ENCODE results near the gene RHO. TPM values are rescaled to one million over a fixed set of nuclear protein-coding genes. Genes with fewer than 3 reads are reported as not detected.

RHO gene
- total and polyA plus RNA-seq, 2 experiments from 2014 or later: 0.19 TPM; not detected in 1

DNA sequence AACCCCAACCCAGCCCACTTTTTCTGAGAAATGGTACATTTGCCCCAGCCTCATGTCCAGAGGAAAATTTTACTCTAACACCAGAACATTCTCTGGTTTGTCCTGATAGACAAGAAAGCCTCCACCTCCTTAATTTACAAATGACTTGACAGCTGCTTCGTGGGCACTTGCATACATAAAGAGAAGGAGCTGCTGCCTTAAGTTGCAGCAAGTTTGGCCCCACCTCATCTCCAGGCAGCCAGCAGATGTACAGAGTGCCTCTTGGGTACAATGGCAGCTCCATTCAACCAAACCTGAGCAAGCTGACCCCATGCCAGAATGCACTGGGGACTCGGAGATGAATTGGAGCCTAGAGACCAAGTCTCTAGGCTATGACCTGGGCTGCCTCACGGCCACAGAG, 8.4 kb downstream of the RHO start:
- no peaks in the 10 kb centered on the region for H3K9me3 ChIP-seq (ENCODE audit: low read depth)
- TF ChIP-seq EZH2 (IDR thresholded peaks at IDR 0.05; ENCODE audit: borderline replicate concordance): no peak
- TF ChIP-seq CTCF (IDR thresholded peaks at IDR 0.05; ENCODE audit: poor library complexity): no peak
- TF ChIP-seq EZH2phosphoT487 (IDR thresholded peaks at IDR 0.05; ENCODE audit: low read depth, severe bottlenecking, unreplicated experiment): no peak
- H3K4me2 ChIP-seq: no peak overlapping the region
- H3K9me2 ChIP-seq (replicated peaks; ENCODE audit: insufficient read depth): no peaks in the 10 kb centered on the region
- H3K27me3 ChIP-seq: no peaks in the 10 kb centered on the region
- H4K20me1 ChIP-seq (ENCODE audit: insufficient read depth, poor library complexity, severe bottlenecking): no peaks in the 10 kb centered on the region
- H3K27ac ChIP-seq: no peak overlapping the region
- H2AFZ ChIP-seq: no peak overlapping the region
- H3K36me3 ChIP-seq (replicated peaks; ENCODE audit: insufficient read depth, low read depth): no peaks in the 10 kb centered on the region
- no peaks in the 10 kb centered on the region for H3K79me2 ChIP-seq
- peaks cover 19% of the 10 kb centered on the region for H3K4me1 ChIP-seq (ENCODE audit: insufficient read depth)
- 90% methylated on average over 3 of the region's 3 CpGs for WGBS (ENCODE audit: low lambda C conversion rate, missing lambda C conversion rate)
- DNase-seq (ENCODE audit: low spot score): no peak
- no peak overlapping the region for H3K4me3 ChIP-seq

DNA sequence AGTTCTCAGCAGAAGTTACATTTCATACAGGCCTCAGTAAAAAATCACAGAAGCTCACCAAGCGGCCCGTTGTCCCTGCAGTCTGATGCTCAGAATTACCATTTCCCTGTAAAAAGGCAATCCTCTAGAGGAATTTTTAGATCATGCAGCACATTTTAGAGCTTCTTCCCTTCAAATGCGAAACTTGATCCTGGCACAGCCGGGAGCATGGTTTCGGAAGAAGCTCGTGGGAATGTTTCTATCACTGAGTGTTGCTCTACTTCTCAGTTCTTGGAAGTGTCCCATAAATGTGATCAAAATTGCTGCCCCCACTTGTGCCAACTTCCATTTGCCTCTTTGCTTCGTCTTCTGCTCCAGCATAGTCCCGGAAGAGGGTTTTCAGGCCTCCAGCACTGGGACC, 10.8 kb downstream of the RHO start:
- no peak for DNase-seq (ENCODE audit: low spot score)
- Histone ChIP-seq H3K79me2 (no peaks in the 10 kb centered on the region), H4K20me1 (ENCODE audit: insufficient read depth, poor library complexity, severe bottlenecking) (no peaks in the 10 kb centered on the region), H3K36me3 (replicated peaks; ENCODE audit: insufficient read depth, low read depth) (no peaks in the 10 kb centered on the region), H3K4me2 (no peak overlapping the region), H2AFZ (no peak overlapping the region), H3K9me2 (replicated peaks; ENCODE audit: insufficient read depth) (no peaks in the 10 kb centered on the region), H3K27me3 (no peaks in the 10 kb centered on the region), H3K4me1 (ENCODE audit: insufficient read depth) (peaks cover 14% of the 10 kb centered on the region), H3K4me3 (no peak overlapping the region), H3K9me3 (ENCODE audit: low read depth) (no peaks in the 10 kb centered on the region), H3K27ac (no peak overlapping the region)
- 62% methylated on average over 8 of the region's 8 CpGs for WGBS (ENCODE audit: low lambda C conversion rate, missing lambda C conversion rate)
- no peak for TF ChIP-seq CTCF (IDR thresholded peaks at IDR 0.05; ENCODE audit: poor library complexity)
- no peak for TF ChIP-seq EZH2 (IDR thresholded peaks at IDR 0.05; ENCODE audit: borderline replicate concordance)
- TF ChIP-seq EZH2phosphoT487 (IDR thresholded peaks at IDR 0.05; ENCODE audit: low read depth, severe bottlenecking, unreplicated experiment): no peak

DNA sequence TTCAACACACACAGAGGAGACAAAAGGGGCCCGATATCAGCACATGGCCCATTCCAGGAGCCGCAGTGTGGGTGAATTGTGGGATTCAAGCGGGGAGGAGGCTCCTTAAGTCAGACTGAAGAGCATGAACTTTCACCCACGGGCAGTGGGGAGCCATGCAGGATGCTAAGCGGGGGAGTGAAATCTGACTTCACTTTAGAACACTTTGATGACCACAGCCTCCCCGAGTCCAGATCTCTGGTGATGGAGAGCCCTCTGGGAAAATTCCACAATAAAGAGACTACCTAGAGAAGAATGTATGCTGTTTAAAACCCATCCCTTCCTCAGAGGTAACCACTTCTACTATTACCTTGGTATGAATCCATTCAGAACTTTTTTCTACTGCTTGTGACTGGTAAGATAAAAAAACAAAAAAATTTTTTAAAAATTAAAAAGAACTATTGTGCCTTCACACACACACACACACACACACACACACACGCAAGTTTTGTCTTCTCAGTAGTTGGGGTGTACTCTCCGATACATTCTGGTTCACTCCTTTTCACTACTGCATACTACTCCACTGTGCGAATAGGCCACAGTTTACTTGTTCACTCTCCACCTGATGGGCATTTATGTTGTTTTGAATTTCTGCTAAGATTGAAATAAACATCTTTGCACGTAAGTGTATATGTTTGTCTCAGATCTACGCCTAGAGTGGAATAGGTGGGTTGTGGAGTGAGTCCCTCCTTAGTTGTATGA, 12.5 kb downstream of the RHO start:
- 90% methylated on average over 11 of the region's 11 CpGs for WGBS (ENCODE audit: low lambda C conversion rate, missing lambda C conversion rate)
- TF ChIP-seq EZH2phosphoT487 (IDR thresholded peaks at IDR 0.05; ENCODE audit: low read depth, severe bottlenecking, unreplicated experiment) (no peak), CTCF (IDR thresholded peaks at IDR 0.05; ENCODE audit: poor library complexity) (no peak), EZH2 (IDR thresholded peaks at IDR 0.05; ENCODE audit: borderline replicate concordance) (no peak)

More for the DNA sequence above, 12.5 kb downstream of the RHO start:
- H3K4me3 ChIP-seq: no peak overlapping the region
- no peaks in the 10 kb centered on the region for H3K9me3 ChIP-seq (ENCODE audit: low read depth)
- H3K4me1 ChIP-seq (ENCODE audit: insufficient read depth): peaks cover 10% of the 10 kb centered on the region
- no peak overlapping the region for H2AFZ ChIP-seq
- H3K9me2 ChIP-seq (replicated peaks; ENCODE audit: insufficient read depth): no peaks in the 10 kb centered on the region
- no peaks in the 10 kb centered on the region for H3K27me3 ChIP-seq
- no peak for DNase-seq (ENCODE audit: low spot score)
- H4K20me1 ChIP-seq (ENCODE audit: insufficient read depth, poor library complexity, severe bottlenecking): no peaks in the 10 kb centered on the region
- no peaks in the 10 kb centered on the region for H3K36me3 ChIP-seq (replicated peaks; ENCODE audit: insufficient read depth, low read depth)
- no peaks in the 10 kb centered on the region for H3K79me2 ChIP-seq
- no peak overlapping the region for H3K27ac ChIP-seq
- no peak overlapping the region for H3K4me2 ChIP-seq
